Endothelial cell of umbilical vein (primary cell): ENCODE measurements around the gene LRP1. TPM values are rescaled to one million over a fixed set of nuclear protein-coding genes. Genes with fewer than 3 reads are reported as not detected.

Source experiments
- BruUV-seq: library from RNA; stranded (reverse); fragments of 400-500 nt; replicated peaks from 2 replicates; lab custom pipeline; 2021; lab: Mats Ljungman, UMichigan
- CTCF ChIA-PET: fragments of 300-600, 350-600 bp; sonication (Branson Sonifier 250); formaldehyde crosslinking; loops from one replicate; lab custom pipeline; 2021; ENCODE audit warnings: antibody characterized with exemption, inconsistent platforms; lab: Charles Lee
- POLR2A ChIA-PET: fragments of 300-600, 350-600 bp; sonication (Branson Sonifier 250); formaldehyde crosslinking; loops from one replicate; lab custom pipeline; 2021; ENCODE audit warnings: antibody characterized with exemption, inconsistent platforms; lab: Charles Lee
- DNase-seq: peaks from one replicate; pipeline ENCODE4 v3.0.0-alpha.2; 2011; ENCODE audit warnings: low read depth, low spot score
- FAIRE-seq: peaks from 2 replicates; lab custom pipeline; 2011; peaks lifted over from hg19 to GRCh38; lab: Jason Lieb, UNC
- H2AFZ ChIP-seq: 2 replicates; pipeline ENCODE4 v1.6.0; 2012; ENCODE audit warnings: low read depth, low read length, control low read depth, inconsistent platforms
- H3K27ac ChIP-seq: 2 replicates; pipeline ENCODE4 v1.5.1; 2011; ENCODE audit warnings: low read depth, mild to moderate bottlenecking, control low read depth, low read length, moderate library complexity; ENCODE audit not compliant: insufficient read depth
- H3K27me3 ChIP-seq, 2 experiments: 2 replicates each; pipeline versions ENCODE4 v1.6.0 to v1.6.1; 2011; ENCODE audit warnings: low read length in 2 of 2, mixed read lengths in 1 of 2; ENCODE audit not compliant: control insufficient read depth in 2 of 2, insufficient read depth in 2 of 2
- H3K36me3 ChIP-seq, 2 experiments: 2 replicates in 1 of 2; 3 replicates in 1 of 2; pipeline ENCODE4 v1.5.1; 2011; ENCODE audit warnings: low read length in 2 of 2, mild to moderate bottlenecking in 1 of 2, moderate library complexity in 1 of 2; ENCODE audit not compliant: control insufficient read depth in 2 of 2, insufficient read depth in 2 of 2; ENCODE audit errors: extremely low read depth in 1 of 2
- H3K4me1 ChIP-seq: 3 replicates; pipeline ENCODE4 v1.5.1; 2011; ENCODE audit warnings: mild to moderate bottlenecking, low read length; ENCODE audit not compliant: control insufficient read depth, insufficient read depth; ENCODE audit errors: extremely low read depth
- H3K4me2 ChIP-seq: 2 replicates; pipeline ENCODE4 v1.6.1; 2011; ENCODE audit warnings: low read length, control low read depth, mixed read lengths; ENCODE audit not compliant: insufficient read depth
- H3K4me3 ChIP-seq, 3 experiments: fragments of 200-600 bp in 1 of 3; sonication (generic), shearing (Covaris generic) in 1 of 3; replicated peaks in 1 of 3; 2 replicates each; pipeline ENCODE4 v1.5.1; 2011 to 2016; ENCODE audit warnings: control low read depth in 3 of 3, low read length in 3 of 3, mild to moderate bottlenecking in 2 of 3, inconsistent platforms in 1 of 3, low read depth in 1 of 3, moderate library complexity in 1 of 3; ENCODE audit not compliant: insufficient read depth in 1 of 3
- H3K79me2 ChIP-seq: 2 replicates; pipeline ENCODE4 v1.6.0; 2012; ENCODE audit warnings: low read length, inconsistent platforms; ENCODE audit not compliant: control insufficient read depth, insufficient read depth
- H3K9ac ChIP-seq: replicated peaks from 2 replicates; pipeline ENCODE3; 2011; ENCODE audit warnings: low read length, control low read depth; ENCODE audit not compliant: insufficient read depth; ENCODE audit errors: extremely low read depth
- H3K9me1 ChIP-seq: replicated peaks from 3 replicates; pipeline ENCODE4 v1.6.0; 2011; ENCODE audit warnings: mild to moderate bottlenecking, low read length; ENCODE audit not compliant: control insufficient read depth, insufficient read depth; ENCODE audit errors: extremely low read depth
- H3K9me3 ChIP-seq: replicated peaks from 2 replicates; pipeline ENCODE4 v1.5.1; 2012; ENCODE audit warnings: low read length, inconsistent platforms; ENCODE audit not compliant: control insufficient read depth, insufficient read depth
- H4K20me1 ChIP-seq: replicated peaks from 2 replicates; pipeline ENCODE3; 2011; ENCODE audit warnings: mild to moderate bottlenecking, low read length; ENCODE audit not compliant: control insufficient read depth, insufficient read depth; ENCODE audit errors: extremely low read depth
- EZH2 ChIP-seq: IDR thresholded peaks from 2 replicates; pipeline ENCODE4 v1.6.1; 2012; ENCODE audit warnings: borderline replicate concordance, low read depth, mild to moderate bottlenecking, moderate library complexity, low read length, inconsistent platforms; ENCODE audit not compliant: severe bottlenecking
- FOS ChIP-seq: IDR thresholded peaks from 2 replicates; pipeline ENCODE4 v1.6.1; 2011; ENCODE audit warnings: mild to moderate bottlenecking, low read length, moderate library complexity, borderline replicate concordance; ENCODE audit not compliant: insufficient read depth
- GATA2 ChIP-seq: IDR thresholded peaks from 2 replicates; pipeline ENCODE4 v1.7.0; 2011; ENCODE audit warnings: low read depth, mild to moderate bottlenecking, moderate library complexity, mixed read lengths, low read length; ENCODE audit not compliant: insufficient read length, insufficient read depth
- POLR2A ChIP-seq: IDR thresholded peaks from 2 replicates; pipeline ENCODE4 v1.6.1; 2012; ENCODE audit warnings: low read depth, mild to moderate bottlenecking, control low read depth, low read length
- dilution Hi-C: fragments of 300-500 bp; cut with MboI; formaldehyde crosslinking; loops from one replicate; pipeline ENCODE4 v1.15.0; 2019; ENCODE audit warnings: low sequenced_read_pairs; ENCODE audit not compliant: extremely low pct_ligation_motif_present
- intact Hi-C: fragments of 100-400 bp; cut with micrococcal nuclease; formaldehyde crosslinking; loops from one replicate; pipeline ENCODE4 v1.10.0; 2022
- polyA plus RNA-seq, 4 experiments: library from polyadenylated mRNA; depleted of rRNA in 3 of 4; stranded (reverse) in 3 of 4; unstranded in 1 of 4; fragments of >200 nt; gene quantifications; 2 replicates each; pipeline versions ENCODE4 v1.2.1 to v1.2.3, GENCODE V29; 2011 to 2012; ENCODE audit warnings: missing spikeins in 1 of 4
- total RNA-seq: library from RNA; stranded (reverse); gene quantifications from 2 replicates; pipeline ENCODE4 v1.2.3, GENCODE V29; 2021

LRP1 gene
- total and polyA plus RNA-seq, 2 donors (not counting 3 experiments of a cell fraction or from before 2014, with no cell fraction given) = 1.6 to 4.6 TPM

DNA sequence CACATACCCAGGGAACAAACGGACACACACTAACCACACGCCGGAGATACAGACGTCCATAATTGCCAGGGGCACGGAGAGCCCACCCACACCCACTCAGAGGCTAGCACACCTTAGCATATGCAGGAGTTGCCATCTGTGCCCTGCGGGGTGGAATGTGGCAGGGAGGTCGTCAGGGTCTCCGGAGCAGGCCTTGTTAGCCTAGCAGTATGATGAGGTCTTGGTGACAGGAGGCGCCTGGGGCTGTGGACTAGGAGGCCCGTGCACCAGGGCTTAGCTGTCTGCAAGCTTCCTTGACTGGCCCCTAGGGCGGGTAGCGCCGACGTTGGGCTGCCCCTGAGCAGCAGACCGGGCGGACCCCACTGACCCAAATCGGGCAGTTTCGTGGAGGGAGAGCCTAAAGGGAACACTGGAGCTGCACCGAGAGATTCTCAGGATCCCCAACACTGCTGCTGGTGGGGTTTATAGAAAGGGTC lies 112.7 kb downstream of the LRP1 start:
- POLR2A ChIA-PET = interaction anchor here (1.1 kb wide), 1 partner anchor 12 kb away, joined by 3 read pairs; the partner anchor contains the start of gene SHMT2
- Histone ChIP-seq H3K9me1 (no peaks in the 10 kb centered on the region), H3K4me3 (no peak overlapping the region), H3K9ac (no peak overlapping the region), H3K9me3 (no peaks in the 10 kb centered on the region), H2AFZ (no peak overlapping the region), H3K36me3 (no peaks in the 10 kb centered on the region), H4K20me1 (no peaks in the 10 kb centered on the region), H3K4me1 (peaks cover 28% of the 10 kb centered on the region), H3K27ac (no peak overlapping the region), H3K27me3 (peaks cover 58% of the 10 kb centered on the region in 2 experiments), H3K79me2 (no peaks in the 10 kb centered on the region), H3K4me2 (no peak overlapping the region)
- intact Hi-C loops (loop anchor here (5.0 kb wide), 2 partner anchors 114 to 129 kb away; partner anchors contain the start of genes LRP1 and STAT6), dilution Hi-C loops (no loop called here)
- FAIRE-seq (no peak), DNase-seq (no peak)
- no TSS peak for BruUV-seq
- CTCF ChIA-PET = interaction anchor here (0.9 to 10.7 kb wide), 8 partner anchors 10 to 239 kb away, joined by 3 to 214 read pairs (median 36); partner anchors contain the start of genes NXPH4, SHMT2 and STAC3
- no peak for TF ChIP-seq GATA2

DNA sequence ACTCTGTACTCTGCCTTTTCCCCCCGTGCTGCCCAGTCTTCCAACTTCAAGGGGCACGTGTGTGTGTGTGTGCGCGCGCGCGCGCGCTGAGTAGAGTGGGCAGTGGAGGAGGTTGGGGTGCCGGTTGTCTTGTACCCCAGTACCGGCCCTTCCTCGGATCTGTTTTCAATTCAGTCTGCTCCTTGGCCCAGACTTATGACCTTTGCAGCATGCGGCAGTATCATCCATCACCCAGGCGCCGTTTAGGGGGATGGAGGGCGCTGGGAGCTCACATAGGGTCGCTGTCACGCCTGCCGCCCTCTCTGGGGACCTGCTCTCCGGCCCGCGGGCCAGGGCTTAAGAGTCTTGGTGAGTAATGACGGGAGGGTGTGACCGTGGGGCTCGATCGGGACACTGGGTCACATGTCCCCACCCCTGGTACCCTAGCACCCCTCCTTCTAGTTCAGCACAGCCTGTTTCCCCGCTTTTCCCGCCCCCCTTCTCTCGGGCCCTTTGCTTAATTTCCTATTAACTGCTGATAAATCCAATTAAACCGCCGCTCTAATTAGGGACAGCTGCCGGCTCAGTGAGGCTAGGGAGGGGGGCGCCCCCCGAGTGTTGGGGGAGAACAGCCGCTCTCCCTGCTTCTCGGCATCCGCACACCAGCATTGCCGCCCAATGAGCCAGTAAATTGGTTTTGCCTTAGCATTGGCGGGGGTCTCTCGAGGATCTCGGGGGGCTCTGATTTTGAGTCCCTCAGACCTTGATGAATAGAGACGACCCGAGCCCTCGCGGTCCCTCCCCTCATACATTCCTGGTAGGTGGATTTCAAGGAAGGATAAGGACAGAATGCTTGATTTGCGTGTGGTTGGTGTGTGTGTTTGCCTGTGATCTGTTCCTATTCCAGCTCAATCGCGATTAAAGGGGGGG lies 113.4 kb downstream of the LRP1 start:
- Histone ChIP-seq H3K9me1 (no peaks in the 10 kb centered on the region), H3K4me2 (no peak overlapping the region), H3K9ac (no peak overlapping the region), H3K36me3 (no peaks in the 10 kb centered on the region), H3K4me1 (peaks cover 28% of the 10 kb centered on the region), H3K79me2 (no peaks in the 10 kb centered on the region), H2AFZ (no peak overlapping the region), H4K20me1 (no peaks in the 10 kb centered on the region), H3K4me3 (no peak overlapping the region), H3K9me3 (no peaks in the 10 kb centered on the region), H3K27me3 (peaks cover 53% of the 10 kb centered on the region in 2 experiments), H3K27ac (no peak overlapping the region)
- dilution Hi-C loops = no loop called here
- ChIA-PET CTCF (interaction anchor here (1.4 to 10.7 kb wide), 18 partner anchors 8 to 240 kb away, joined by 4 to 214 read pairs (median 7); partner anchors contain the start of genes GLI1, NXPH4, SHMT2 and STAC3), POLR2A (interaction anchor here (0.9 to 1.5 kb wide), 2 partner anchors 12 to 28 kb away, joined by 3 to 4 read pairs; partner anchors contain the start of gene SHMT2)
- no TSS peak for BruUV-seq
- no peak for DNase-seq
- no peak for FAIRE-seq
- intact Hi-C loops = loop anchor here (5.0 kb wide), 2 partner anchors 114 to 129 kb away; partner anchors contain the start of genes LRP1 and STAT6
- no peak for TF ChIP-seq POLR2A
- TF ChIP-seq FOS = no peak
- TF ChIP-seq EZH2 = peak; percentile 90
- TF ChIP-seq GATA2 = no peak
